HepG2 (cell line): ENCODE measurements around the gene ARMC2.

Experiments used
- CTCF ChIP-seq: sonication (generic); formaldehyde crosslinking; IDR thresholded peaks from 2 replicates; pipeline ENCODE4 v1.5.0; 2020; ENCODE audit warnings: mild to moderate bottlenecking, missing genetic modification reagents, moderate library complexity
- HMG20B ChIP-seq: conservative IDR thresholded peaks from 2 replicates; pipeline ENCODE4 v1.6.1; 2016; ENCODE audit warnings: missing genetic modification reagents, missing compliant biosample characterization
- JUN ChIP-seq: sonication (generic); formaldehyde crosslinking; IDR thresholded peaks from 2 replicates; pipeline ENCODE4 v1.4.0; 2020; ENCODE audit warnings: mild to moderate bottlenecking, missing genetic modification reagents
- MAX ChIP-seq: IDR thresholded peaks from 2 replicates; pipeline ENCODE4 v1.6.1; 2012; ENCODE audit warnings: inconsistent platforms
- NFE2L1 ChIP-seq: sonication (generic); formaldehyde crosslinking; IDR thresholded peaks from 2 replicates; pipeline ENCODE4 v1.4.0; 2020; ENCODE audit warnings: missing genetic modification reagents, mild to moderate bottlenecking, borderline replicate concordance
- PHF5A ChIP-seq: IDR thresholded peaks from one replicate; pipeline ENCODE4 v1.6.1; 2018; ENCODE audit warnings: low read depth, missing genetic modification reagents; ENCODE audit not compliant: unreplicated experiment
- RAD21 ChIP-seq: fragments of 450-650 bp; formaldehyde crosslinking; IDR thresholded peaks from 2 replicates; pipeline ENCODE4 v1.5.0; 2020; ENCODE audit warnings: mild to moderate bottlenecking
- RFX5 ChIP-seq: IDR thresholded peaks from 2 replicates; pipeline ENCODE4 v1.6.1; 2011; ENCODE audit warnings: low read depth, low read length, improper control_type of control experiment
- SIN3A ChIP-seq: IDR thresholded peaks from 2 replicates; pipeline ENCODE4 v1.6.1; 2011; ENCODE audit warnings: low read depth, mild to moderate bottlenecking, control low read depth, low read length, borderline replicate concordance
- SNRNP70 ChIP-seq: fragments of 200-400 bp; formaldehyde crosslinking; IDR thresholded peaks from 2 replicates; pipeline ENCODE4 v1.6.1; 2017; ENCODE audit warnings: mild to moderate bottlenecking, low read depth, low read length, moderate library complexity
- YY1 ChIP-seq: IDR thresholded peaks from 2 replicates; pipeline ENCODE4 v1.6.1; 2011; ENCODE audit warnings: low read length, low read depth, moderate library complexity, mild to moderate bottlenecking; ENCODE audit not compliant: insufficient read depth, insufficient replicate concordance
- ZNF34 ChIP-seq: sonication (generic); formaldehyde crosslinking; IDR thresholded peaks from 2 replicates; pipeline ENCODE4 v1.4.0; 2020; ENCODE audit warnings: mild to moderate bottlenecking, missing genetic modification reagents, borderline replicate concordance
- ZNF510 ChIP-seq: sonication (generic); formaldehyde crosslinking; IDR thresholded peaks from 2 replicates; pipeline ENCODE4 v1.4.0; 2020; ENCODE audit warnings: low read depth, mild to moderate bottlenecking, missing genetic modification reagents

- no peak for TF ChIP-seq MAX
- TF ChIP-seq HMG20B: no peak
- TF ChIP-seq SIN3A: no peak
- TF ChIP-seq ZNF34 (CRISPR knock-in tag): no peak
- no peak for TF ChIP-seq CTCF (CRISPR knock-in tag)
- TF ChIP-seq RAD21 (CRISPR knock-in tag): no peak
- no peak for TF ChIP-seq PHF5A (CRISPR knock-in tag)
- no peak for TF ChIP-seq YY1
- no peak for TF ChIP-seq NFE2L1 (CRISPR knock-in tag)
- no peak for TF ChIP-seq RFX5
- TF ChIP-seq ZNF510 (CRISPR knock-in tag): no peak
- TF ChIP-seq JUN: no peak
- TF ChIP-seq SNRNP70: no peak
These were observed 47.8 kb upstream of the ARMC2 start for GRCh38 chr6:108800427-108800864.
